Calu3 (cell line): ENCODE results near the gene UFSP1. TPM values are rescaled to one million over a fixed set of nuclear protein-coding genes. Genes with fewer than 3 reads are reported as not detected.

Source experiments
- BruUV-seq: library from RNA; stranded (reverse); fragments of 400-500 nt; replicated peaks from 2 replicates; lab custom pipeline; 2021; lab: Mats Ljungman, UMichigan
- CTCF ChIA-PET: fragments of 300-600 bp; sonication (Branson Sonifier 250); formaldehyde crosslinking; loops from one replicate; lab custom pipeline; 2022; ENCODE audit warnings: antibody characterized with exemption; lab: Charles Lee
- DNase-seq: peaks from one replicate; pipeline ENCODE4 v3.0.0; 2022
- H3K27ac Mint-ChIP-seq: one replicate; pipeline ENCODE4 v1.8.0; 2022; ENCODE audit warnings: mixed read lengths; ENCODE audit not compliant: unreplicated experiment
- H3K27me3 Mint-ChIP-seq: one replicate; pipeline ENCODE4 v1.8.0; 2022; ENCODE audit warnings: mixed read lengths; ENCODE audit not compliant: unreplicated experiment
- H3K36me3 Mint-ChIP-seq: one replicate; pipeline ENCODE4 v1.8.0; 2022; ENCODE audit warnings: mild to moderate bottlenecking, moderate library complexity, mixed read lengths; ENCODE audit not compliant: insufficient read depth, unreplicated experiment
- H3K4me1 Mint-ChIP-seq: one replicate; pipeline ENCODE4 v1.8.0; 2022; ENCODE audit warnings: mild to moderate bottlenecking, low read depth, mixed read lengths; ENCODE audit not compliant: unreplicated experiment
- H3K4me3 Mint-ChIP-seq: one replicate; pipeline ENCODE4 v1.8.0; 2022; ENCODE audit warnings: mild to moderate bottlenecking, low read depth, moderate library complexity, mixed read lengths; ENCODE audit not compliant: unreplicated experiment
- H3K9me3 Mint-ChIP-seq: one replicate; pipeline ENCODE4 v1.8.0; 2022; ENCODE audit warnings: low read depth, mixed read lengths; ENCODE audit not compliant: unreplicated experiment
- CTCF ChIP-seq: fragments of 200-600 bp; IDR thresholded peaks from one replicate; pipeline ENCODE4 v1.8.0; 2022; ENCODE audit warnings: antibody characterized with exemption; ENCODE audit not compliant: unreplicated experiment
- intact Hi-C: fragments of 100-400 bp; cut with micrococcal nuclease; formaldehyde crosslinking; loops from one replicate; pipeline ENCODE4 v1.10.0; 2022; ENCODE audit not compliant: unreplicated experiment
- total RNA-seq: library from RNA; stranded (reverse); gene quantifications from 2 replicates; pipeline ENCODE4 v1.2.3, GENCODE V29; 2022

Gene UFSP1
- total RNA-seq, 1 experiment from 2014 or later = 4.2 TPM

- Mint-ChIP-seq H3K4me3 (no peak overlapping the region), H3K9me3 (no peaks in the 10 kb centered on the region), H3K27me3 (peaks cover 23% of the 10 kb centered on the region), H3K36me3 (peaks cover 37% of the 10 kb centered on the region), H3K4me1 (peaks cover 23% of the 10 kb centered on the region), H3K27ac (no peak overlapping the region)
- no peak for TF ChIP-seq CTCF
- BruUV-seq = no TSS peak
- CTCF ChIA-PET = no interaction called here
- intact Hi-C loops = loop anchor here (10.0 kb wide), 1 partner anchor 71 kb away; the partner anchor contains the start of gene MUC12
- no peak for DNase-seq
Observed at GRCh38 chr7:100893318-100893895, 3.9 kb upstream of the UFSP1 start.

- Mint-ChIP-seq H3K4me3 (no peak overlapping the region), H3K4me1 (peaks cover 26% of the 10 kb centered on the region), H3K27ac (no peak overlapping the region), H3K27me3 (peaks cover 16% of the 10 kb centered on the region), H3K36me3 (peaks cover 41% of the 10 kb centered on the region), H3K9me3 (no peaks in the 10 kb centered on the region)
- intact Hi-C loops = loop anchor here (10.0 kb wide), 1 partner anchor 72 kb away; the partner anchor contains the start of gene MUC12
- no TSS peak for BruUV-seq
- CTCF ChIA-PET = no interaction called here
- TF ChIP-seq CTCF = no peak
- DNase-seq = no peak
Observed at GRCh38 chr7:100892364-100893317, 3.1 kb upstream of the UFSP1 start.

- DNase-seq = no peak
- CTCF ChIA-PET = no interaction called here
- BruUV-seq = no TSS peak
- H3K4me3 Mint-ChIP-seq = peak overlapping the region; percentile 67
- H3K36me3 Mint-ChIP-seq = peaks cover 50% of the 10 kb centered on the region
- intact Hi-C loops = loop anchor here (10.0 kb wide), 1 partner anchor 73 kb away; the partner anchor contains the start of gene MUC12
- no peaks in the 10 kb centered on the region for H3K9me3 Mint-ChIP-seq
- H3K27ac Mint-ChIP-seq = peak overlapping the region; percentile 65
- H3K27me3 Mint-ChIP-seq = peaks cover 13% of the 10 kb centered on the region
- H3K4me1 Mint-ChIP-seq = peaks cover 26% of the 10 kb centered on the region
- no peak for TF ChIP-seq CTCF
Observed at GRCh38 chr7:100891568-100892247, 2.2 kb upstream of the UFSP1 start.
